ENCODE results near the gene ANKH.
A peak's percentile ranks its signal among the peaks of the same experiment; 100 is the strongest.

The ANKH gene

GRCh38 chr5:14664270-14665100 is 207.1 kb downstream of the ANKH start, which contains the start of gene OTULIN:
TSS of gene OTULIN (plus strand) at chr5:14664718. CDS start at chr5:14664826, 108 bp downstream.
- DNase-seq (ENCODE audit: low spot score): peak; percentile 95

GRCh38 chr5:14663734-14664269 is 207.8 kb downstream of the ANKH start:
- no peak for DNase-seq (ENCODE audit: low spot score)

GRCh38 chr5:14662721-14663260 is 208.8 kb downstream of the ANKH start:
- DNase-seq (ENCODE audit: low spot score): no peak

GRCh38 chr5:14660833-14661232 is 210.7 kb downstream of the ANKH start:
- DNase-seq (ENCODE audit: low spot score): no peak

- DNase-seq (ENCODE audit: low spot score): no peak
Observed at GRCh38 chr5:14659821-14660607, 211.6 kb downstream of the ANKH start.

GRCh38 chr5:14656898-14657297 is 214.7 kb downstream of the ANKH start:
- no peak for DNase-seq (ENCODE audit: low spot score)

- DNase-seq (ENCODE audit: low spot score): no peak
Observed at GRCh38 chr5:14655146-14655741, 216.3 kb downstream of the ANKH start.
